Neuronal stem cell (in vitro differentiated cells): Measurements from ENCODE around the gene GJA10.

Experiments
- DNase-seq: peaks from one replicate; pipeline ENCODE4 v3.0.0-alpha.2; 2013; ENCODE audit warnings: low spot score
- H2AFZ ChIP-seq: one replicate; pipeline ENCODE4 v1.6.1; 2013; ENCODE audit warnings: mild to moderate bottlenecking, low read length, inconsistent platforms
- H2AK5ac ChIP-seq: 2 replicates; pipeline ENCODE4 v1.6.1; 2013; ENCODE audit warnings: low read depth, mild to moderate bottlenecking, inconsistent platforms, low read length, moderate library complexity, mixed read lengths
- H2BK120ac ChIP-seq: 2 replicates; pipeline ENCODE4 v1.6.1; 2013; ENCODE audit warnings: low read depth, mild to moderate bottlenecking, inconsistent platforms, low read length, moderate library complexity, mixed read lengths
- H2BK12ac ChIP-seq: one replicate; pipeline ENCODE4 v1.6.1; 2013; ENCODE audit warnings: low read length, inconsistent platforms
- H2BK15ac ChIP-seq: 2 replicates; pipeline ENCODE4 v1.6.1; 2013; ENCODE audit warnings: mild to moderate bottlenecking, low read length, inconsistent platforms, mixed read lengths
- H2BK5ac ChIP-seq: one replicate; pipeline ENCODE4 v1.6.1; 2013; ENCODE audit warnings: inconsistent platforms, mild to moderate bottlenecking, low read length, moderate library complexity
- H3K14ac ChIP-seq: one replicate; pipeline ENCODE4 v1.6.1; 2013; ENCODE audit warnings: low read length, inconsistent platforms
- H3K18ac ChIP-seq: 2 replicates; pipeline ENCODE4 v1.6.1; 2013; ENCODE audit warnings: low read length, inconsistent platforms
- H3K23ac ChIP-seq: 2 replicates; pipeline ENCODE4 v1.6.1; 2013; ENCODE audit warnings: low read depth, mild to moderate bottlenecking, mixed read lengths, low read length, inconsistent platforms; ENCODE audit not compliant: poor library complexity
- H3K27ac ChIP-seq: replicated peaks from 3 replicates; pipeline ENCODE4 v1.5.1; 2013; ENCODE audit warnings: low read length, inconsistent platforms
- H3K27me3 ChIP-seq, 3 experiments: 2 replicates each; pipeline ENCODE4 v1.6.1; 2013; ENCODE audit warnings: low read length in 3 of 3, mild to moderate bottlenecking in 2 of 3, inconsistent platforms in 1 of 3, low read depth in 1 of 3, mixed read lengths in 1 of 3, moderate library complexity in 1 of 3; ENCODE audit not compliant: control insufficient read depth in 3 of 3, insufficient read depth in 3 of 3
- H3K36me3 ChIP-seq, 2 donors: replicated peaks in 1 of 2; 2 replicates each; pipeline ENCODE4 v1.6.1; 2013; ENCODE audit warnings: low read length in 2 of 2; ENCODE audit not compliant: control insufficient read depth in 2 of 2, insufficient read depth in 2 of 2
- H3K4ac ChIP-seq: 2 replicates; pipeline ENCODE4 v1.6.1; 2013; ENCODE audit warnings: inconsistent platforms, mild to moderate bottlenecking, low read length, moderate library complexity
- H3K4me1 ChIP-seq, 2 donors: 1 replicate in 1 of 2; 2 replicates in 1 of 2; pipeline ENCODE4 v1.6.1; 2013; ENCODE audit warnings: low read length in 2 of 2, low read depth in 1 of 2; ENCODE audit not compliant: control insufficient read depth in 2 of 2, insufficient read depth in 1 of 2
- H3K4me2 ChIP-seq: one replicate; pipeline ENCODE4 v1.6.1; 2013; ENCODE audit warnings: mild to moderate bottlenecking, low read length, inconsistent platforms; ENCODE audit not compliant: insufficient read depth, poor library complexity, severe bottlenecking
- H3K4me3 ChIP-seq, 2 donors: 2 replicates each; pipeline ENCODE4 v1.5.1; 2013; ENCODE audit warnings: low read length in 2 of 2, mild to moderate bottlenecking in 2 of 2, inconsistent platforms in 1 of 2, moderate library complexity in 1 of 2
- H3K79me1 ChIP-seq: one replicate; pipeline ENCODE4 v1.6.1; 2013; ENCODE audit warnings: low read depth, mild to moderate bottlenecking, inconsistent platforms, low read length, moderate library complexity
- H3K9ac ChIP-seq: one replicate; pipeline ENCODE4 v1.6.1; 2013; ENCODE audit warnings: mild to moderate bottlenecking, low read depth, low read length, inconsistent platforms; ENCODE audit not compliant: poor library complexity
- H3K9me3 ChIP-seq, 2 donors: replicated peaks in 1 of 2; 2 replicates each; pipeline versions ENCODE3 to v1.6.1; 2013; ENCODE audit warnings: low read length in 2 of 2, mild to moderate bottlenecking in 2 of 2, inconsistent platforms in 1 of 2, low read depth in 1 of 2, mixed read lengths in 1 of 2, moderate library complexity in 1 of 2; ENCODE audit not compliant: control insufficient read depth in 2 of 2, insufficient read depth in 1 of 2
- H4K8ac ChIP-seq: one replicate; pipeline ENCODE4 v1.6.1; 2013; ENCODE audit warnings: low read depth, mild to moderate bottlenecking, inconsistent platforms, low read length, moderate library complexity
- H4K91ac ChIP-seq: one replicate; pipeline ENCODE4 v1.6.1; 2013; ENCODE audit warnings: low read length, low read depth, mild to moderate bottlenecking, inconsistent platforms; ENCODE audit not compliant: poor library complexity
- WGBS, 2 donors: extraction: QIAGEN DNeasy Blood & Tissue Kit; methylation state at CpG; one replicate each; pipeline ENCODE4 v1.1.7; 2013; ENCODE audit warnings: missing lambda C conversion rate in 2 of 2, mixed read lengths in 1 of 2; ENCODE audit not compliant: insufficient read length in 2 of 2, insufficient replicate concordance in 1 of 2; ENCODE audit errors: extremely low coverage in 2 of 2; 5-methylcytosine and 5-hydroxymethylcytosine counted together

Gene GJA10

DNA sequence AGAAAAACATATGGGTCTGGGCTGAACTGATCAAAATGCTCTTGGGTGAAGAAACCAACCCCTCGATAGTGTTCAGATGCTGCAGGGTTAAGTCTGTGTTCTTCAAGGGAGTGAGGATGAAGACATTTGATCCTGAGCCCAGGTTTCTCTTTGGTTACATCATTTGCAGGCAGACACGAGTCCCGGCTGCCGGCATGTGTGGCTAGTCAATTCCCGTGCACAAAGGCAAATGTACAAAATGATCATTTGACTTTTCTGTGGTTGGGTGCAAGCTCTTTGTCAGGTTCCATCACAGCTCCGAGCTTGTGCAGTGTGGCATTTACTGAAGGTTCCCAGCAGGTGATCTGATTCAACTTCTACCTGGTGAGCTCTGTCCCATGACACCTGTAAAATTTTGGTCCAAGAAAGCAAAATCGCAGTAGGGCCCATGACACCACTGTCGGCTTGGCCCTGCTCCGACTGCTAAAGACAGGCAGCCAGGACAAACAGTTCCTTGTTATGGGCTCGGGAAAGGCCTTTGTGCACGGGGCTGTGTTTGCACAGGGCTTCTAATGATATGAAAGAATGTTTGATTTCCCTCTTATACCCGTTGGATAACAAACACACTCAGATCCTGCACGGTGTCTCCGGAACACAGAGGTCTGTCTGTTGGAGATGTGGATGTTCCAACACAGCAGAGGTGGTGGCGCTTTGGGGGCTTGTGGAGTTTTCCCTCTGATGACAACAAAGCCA is 46.9 kb downstream of the GJA10 start:
- Histone ChIP-seq H2AFZ (no peak overlapping the region), H2BK5ac (no peak overlapping the region), H3K27ac (no peak overlapping the region), H3K23ac (no peak overlapping the region), H3K9ac (no peak overlapping the region), H2AK5ac (no peak overlapping the region), H4K8ac (no peak overlapping the region), H2BK15ac (no peak overlapping the region), H3K4me1 (no peaks in the 10 kb centered on the region), H3K4ac (no peak overlapping the region), H3K9me3 (peaks cover 0 to 6% of the 10 kb centered on the region in 2 donors), H3K18ac (no peak overlapping the region), H4K91ac (no peak overlapping the region), H3K14ac (no peak overlapping the region), H3K4me3 (no peak overlapping the region), H2BK120ac (no peak overlapping the region), H3K79me1 (no peaks in the 10 kb centered on the region), H2BK12ac (no peak overlapping the region), H3K4me2 (no peak overlapping the region), H3K36me3 (peaks cover 0 to 3% of the 10 kb centered on the region in 2 donors), H3K27me3 (no peaks in the 10 kb centered on the region)
- DNase-seq: no peak
- WGBS, 2 donors: no CpG with 5 or more reads among the region's 15 CpGs

DNA sequence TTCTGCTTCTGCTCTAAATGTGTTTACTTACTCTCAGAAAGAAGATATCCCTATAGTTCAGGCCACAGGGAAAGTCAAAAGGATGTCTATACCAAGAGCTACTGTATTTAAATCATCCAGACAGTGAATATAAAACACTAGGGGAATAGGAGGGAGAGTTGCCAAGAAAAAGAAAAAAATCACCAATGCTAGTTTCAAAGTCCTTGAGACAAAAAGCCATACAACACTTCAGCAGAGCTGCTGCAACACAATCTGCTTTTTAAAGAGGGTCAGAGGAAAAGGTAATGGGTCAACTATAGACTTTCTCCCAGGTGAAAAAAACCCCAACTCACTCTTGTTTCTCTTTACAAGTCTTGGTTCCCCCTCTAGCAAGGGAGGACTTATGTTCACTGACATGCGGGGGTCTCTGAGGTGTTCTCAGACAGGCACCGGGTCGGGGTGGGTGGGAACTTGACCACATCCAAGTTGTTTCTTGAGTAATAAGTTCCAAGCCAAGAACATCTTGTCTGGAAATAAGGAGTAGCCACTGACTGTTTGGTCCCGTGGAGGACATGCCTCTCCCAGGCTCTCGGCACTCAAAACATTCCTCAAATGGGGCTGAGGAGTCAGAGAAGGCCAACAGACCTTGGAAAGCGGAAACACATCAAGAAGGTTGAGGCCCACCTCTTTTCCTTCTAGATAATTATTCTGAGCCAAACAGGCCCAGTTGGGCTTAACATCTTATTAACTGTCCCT is 47.7 kb downstream of the GJA10 start:
- Histone ChIP-seq H3K79me1 (no peaks in the 10 kb centered on the region), H3K4me2 (no peak overlapping the region), H3K4me1 (no peaks in the 10 kb centered on the region), H3K9ac (no peak overlapping the region), H3K36me3 (no peaks in the 10 kb centered on the region), H2AFZ (no peak overlapping the region), H3K18ac (no peak overlapping the region), H3K27ac (no peak overlapping the region), H3K9me3 (peaks cover 0 to 6% of the 10 kb centered on the region in 2 donors), H4K8ac (no peak overlapping the region), H2AK5ac (no peak overlapping the region), H3K4ac (no peak overlapping the region), H2BK12ac (no peak overlapping the region), H3K23ac (no peak overlapping the region), H2BK120ac (no peak overlapping the region), H3K27me3 (no peaks in the 10 kb centered on the region), H3K4me3 (no peak overlapping the region), H4K91ac (no peak overlapping the region), H2BK5ac (no peak overlapping the region), H3K14ac (no peak overlapping the region), H2BK15ac (no peak overlapping the region)
- no CpG with 5 or more reads among the region's 6 CpGs for WGBS, 2 donors
- DNase-seq: no peak

DNA sequence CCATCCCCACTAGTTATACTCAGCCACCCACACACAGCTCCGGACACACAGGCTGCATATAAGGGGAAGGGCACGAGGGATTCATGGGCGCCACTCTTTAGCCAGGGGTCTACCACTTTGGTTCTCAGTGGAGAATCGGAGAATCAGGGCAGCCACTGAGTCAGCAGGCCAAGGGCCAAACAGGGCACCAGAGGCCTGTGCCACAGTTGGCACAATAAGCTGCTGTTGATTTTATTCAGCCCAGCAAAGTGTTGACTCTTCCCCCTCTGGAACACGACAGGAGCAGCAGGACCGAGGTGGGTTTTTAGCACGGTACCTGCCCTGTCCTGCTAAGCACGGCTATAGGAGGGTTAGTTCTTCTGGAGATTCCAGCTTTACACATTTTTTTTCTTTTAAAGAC is 48.3 kb downstream of the GJA10 start:
- no peak overlapping the region for H2BK120ac ChIP-seq
- H3K27me3 ChIP-seq: no peaks in the 10 kb centered on the region
- H2BK15ac ChIP-seq: no peak overlapping the region
- H3K79me1 ChIP-seq: no peaks in the 10 kb centered on the region
- H3K9ac ChIP-seq: no peak overlapping the region
- H3K23ac ChIP-seq: no peak overlapping the region
- H3K9me3 ChIP-seq: peaks cover 0 to 6% of the 10 kb centered on the region in 2 donors
- no peak overlapping the region for H3K4ac ChIP-seq
- H3K18ac ChIP-seq: no peak overlapping the region
- WGBS, 2 donors: no CpG with 5 or more reads among the region's 8 CpGs
- no peak overlapping the region for H3K27ac ChIP-seq
- H3K4me2 ChIP-seq: no peak overlapping the region
- no peaks in the 10 kb centered on the region for H3K4me1 ChIP-seq
- DNase-seq: no peak
- H4K8ac ChIP-seq: no peak overlapping the region
- H2AK5ac ChIP-seq: no peak overlapping the region
- H3K4me3 ChIP-seq: no peak overlapping the region
- no peak overlapping the region for H2AFZ ChIP-seq
- no peak overlapping the region for H4K91ac ChIP-seq
- H3K14ac ChIP-seq: no peak overlapping the region
- H2BK12ac ChIP-seq: no peak overlapping the region
- no peak overlapping the region for H2BK5ac ChIP-seq
- no peaks in the 10 kb centered on the region for H3K36me3 ChIP-seq

DNA sequence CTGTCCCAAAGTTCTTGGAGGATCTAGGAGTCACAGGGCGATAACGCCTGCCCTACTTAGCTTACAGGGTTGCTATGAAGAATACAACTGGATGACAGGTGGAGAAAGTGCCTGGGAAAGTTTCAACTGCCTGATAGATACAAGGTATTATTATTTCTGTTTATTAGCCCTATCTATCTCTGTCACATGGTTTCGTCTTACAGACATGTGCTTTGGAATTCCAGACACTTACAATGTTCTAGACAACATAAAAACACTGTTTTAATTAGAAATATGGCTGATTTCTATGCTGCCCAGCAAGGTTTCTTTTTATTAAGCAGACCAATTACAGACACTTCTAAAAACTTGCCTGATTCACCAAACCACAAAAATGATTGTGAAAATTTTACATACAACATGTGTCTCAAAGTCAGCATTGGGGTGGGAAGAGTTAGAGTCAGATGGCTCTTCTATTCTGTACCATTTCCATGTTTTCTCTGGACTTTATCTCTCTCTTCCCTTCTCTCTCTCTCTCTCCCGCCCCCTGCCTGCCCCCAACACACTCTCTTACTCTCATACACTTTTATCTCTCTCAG is 50.0 kb downstream of the GJA10 start:
- H2BK15ac ChIP-seq: no peak overlapping the region
- no CpG with 5 or more reads among the region's 4 CpGs for WGBS, 2 donors

More for the DNA sequence above, 50.0 kb downstream of the GJA10 start:
- Histone ChIP-seq H3K36me3 (peaks cover 0 to 2% of the 10 kb centered on the region in 2 donors), H2BK120ac (no peak overlapping the region), H3K9me3 (peaks cover 0 to 6% of the 10 kb centered on the region in 2 donors), H3K9ac (no peak overlapping the region), H3K27ac (no peak overlapping the region), H3K14ac (no peak overlapping the region), H2AK5ac (no peak overlapping the region), H3K27me3 (no peaks in the 10 kb centered on the region), H3K23ac (no peak overlapping the region), H3K4me1 (peaks cover 0 to 2% of the 10 kb centered on the region in 2 donors), H2BK5ac (no peak overlapping the region), H4K8ac (no peak overlapping the region), H2AFZ (no peak overlapping the region), H3K4ac (no peak overlapping the region), H2BK12ac (no peak overlapping the region), H3K18ac (no peak overlapping the region), H3K4me2 (no peak overlapping the region), H3K4me3 (no peak overlapping the region), H3K79me1 (no peaks in the 10 kb centered on the region), H4K91ac (no peak overlapping the region)
- no peak for DNase-seq
